WTC11 (cell line): Measurements from ENCODE around the gene LGR6. TPM values are rescaled to one million over a fixed set of nuclear protein-coding genes. Genes with fewer than 3 reads are reported as not detected.

Source experiments
- ATAC-seq: fragments of 200-7000 bp; cut with Tn5 transposase; 2 replicates; pipeline ENCODE4 v1.10.0; 2021; ENCODE audit warnings: mild to moderate bottlenecking, moderate library complexity
- CTCF ChIA-PET: fragments of 300-600 bp; sonication (Branson Sonifier 250); formaldehyde crosslinking; loops from one replicate; lab custom pipeline; 2021; ENCODE audit warnings: antibody characterized with exemption; lab: Charles Lee
- POLR2A ChIA-PET: fragments of 350-600 bp; sonication (Branson Sonifier 250); formaldehyde crosslinking; loops from one replicate; lab custom pipeline; 2021; ENCODE audit warnings: antibody characterized with exemption; lab: Charles Lee
- DNase-seq: peaks from one replicate; pipeline ENCODE4 v3.0.0; 2021; ENCODE audit warnings: low spot score
- H3K27ac Mint-ChIP-seq: 2 replicates; pipeline ENCODE4 v1.8.0; 2021; ENCODE audit warnings: mixed read lengths
- H3K27me3 Mint-ChIP-seq: 2 replicates; pipeline ENCODE4 v1.8.0; 2021; ENCODE audit warnings: low read depth, mild to moderate bottlenecking, moderate library complexity, mixed read lengths
- H3K36me3 Mint-ChIP-seq: 2 replicates; pipeline ENCODE4 v1.8.0; 2021; ENCODE audit warnings: mixed read lengths
- H3K4me1 Mint-ChIP-seq: 2 replicates; pipeline ENCODE4 v1.8.0; 2022; ENCODE audit warnings: mixed read lengths
- H3K4me3 Mint-ChIP-seq: 2 replicates; pipeline ENCODE4 v1.8.0; 2021; ENCODE audit warnings: mild to moderate bottlenecking, moderate library complexity, mixed read lengths
- H3K9me3 Mint-ChIP-seq: 2 replicates; pipeline ENCODE4 v1.8.0; 2021; ENCODE audit warnings: mixed read lengths
- AFF4 ChIP-seq: sonication (generic); formaldehyde crosslinking; IDR thresholded peaks from 2 replicates; pipeline ENCODE4 v1.8.1; 2023; ENCODE audit warnings: mild to moderate bottlenecking, missing genetic modification reagents, borderline replicate concordance
- CDX4 ChIP-seq: fragments of 250-450 bp; sonication (Bioruptor Pico); IDR thresholded peaks from 2 replicates; pipeline ENCODE4 v1.9.0; 2021; ENCODE audit warnings: moderate library complexity, mild to moderate bottlenecking, inconsistent platforms, borderline replicate concordance
- E2F5 ChIP-seq: sonication (generic); formaldehyde crosslinking; IDR thresholded peaks from 2 replicates; pipeline ENCODE4 v1.8.1; 2022; ENCODE audit warnings: mild to moderate bottlenecking, moderate library complexity, missing genetic modification reagents
- ELF4 ChIP-seq: sonication (generic); formaldehyde crosslinking; IDR thresholded peaks from 2 replicates; pipeline ENCODE4 v1.8.1; 2022; ENCODE audit warnings: low read depth, mild to moderate bottlenecking, moderate library complexity, missing genetic modification reagents
- FOXJ3 ChIP-seq: sonication (generic); formaldehyde crosslinking; IDR thresholded peaks from 2 replicates; pipeline ENCODE4 v1.9.0; 2021; ENCODE audit warnings: missing genetic modification reagents, mild to moderate bottlenecking, borderline replicate concordance
- FOXP1 ChIP-seq: sonication (generic); formaldehyde crosslinking; IDR thresholded peaks from 2 replicates; pipeline ENCODE4 v1.8.0; 2022; ENCODE audit warnings: missing genetic modification reagents, mild to moderate bottlenecking, moderate library complexity, borderline replicate concordance
- HMGA2 ChIP-seq: fragments of 250-450 bp; sonication (Bioruptor Pico); IDR thresholded peaks from 2 replicates; pipeline ENCODE4 v1.4.0; 2021; ENCODE audit warnings: mild to moderate bottlenecking, moderate library complexity
- NR1H2 ChIP-seq: sonication (generic); formaldehyde crosslinking; IDR thresholded peaks from 2 replicates; pipeline ENCODE4 v1.9.0; 2021; ENCODE audit warnings: mild to moderate bottlenecking, moderate library complexity, missing genetic modification reagents
- NR3C1 ChIP-seq: sonication (generic); formaldehyde crosslinking; conservative IDR thresholded peaks from 2 replicates; pipeline ENCODE4 v1.8.1; 2023; ENCODE audit warnings: low read depth, mild to moderate bottlenecking, missing genetic modification reagents
- OVOL2 ChIP-seq: fragments of 250-450 bp; sonication (Bioruptor Pico); IDR thresholded peaks from 2 replicates; pipeline ENCODE4 v1.9.0; 2021; ENCODE audit warnings: mild to moderate bottlenecking, borderline replicate concordance
- RELA ChIP-seq: sonication (generic); formaldehyde crosslinking; IDR thresholded peaks from 2 replicates; pipeline ENCODE4 v1.8.1; 2022; ENCODE audit warnings: missing genetic modification reagents, mild to moderate bottlenecking, borderline replicate concordance
- ZBTB43 ChIP-seq: sonication (generic); formaldehyde crosslinking; IDR thresholded peaks from 2 replicates; pipeline ENCODE4 v1.8.1; 2023; ENCODE audit warnings: mild to moderate bottlenecking, missing genetic modification reagents
- ZNF121 ChIP-seq: sonication (generic); formaldehyde crosslinking; IDR thresholded peaks from 2 replicates; pipeline ENCODE4 v1.8.0; 2023; ENCODE audit warnings: missing genetic modification reagents
- ZNF317 ChIP-seq: sonication (generic); formaldehyde crosslinking; IDR thresholded peaks from 2 replicates; pipeline ENCODE4 v1.8.1; 2023; ENCODE audit warnings: low read depth, mild to moderate bottlenecking, moderate library complexity, missing genetic modification reagents, borderline replicate concordance
- total RNA-seq: library from RNA; stranded (reverse); gene quantifications from 3 replicates; pipeline ENCODE4 v1.2.3, GENCODE V29; 2021
- TF ChIP-seq, protein P1 (sequence below): sonication (generic); formaldehyde crosslinking; IDR thresholded peaks from 2 replicates; pipeline ENCODE4 v1.8.0; 2022; ENCODE audit warnings: mild to moderate bottlenecking, missing genetic modification reagents
- TF ChIP-seq, protein P2 (sequence below): sonication (generic); formaldehyde crosslinking; IDR thresholded peaks from 2 replicates; pipeline ENCODE4 v1.8.1; 2022; ENCODE audit warnings: mild to moderate bottlenecking, missing genetic modification reagents, moderate library complexity, borderline replicate concordance
- TF ChIP-seq, protein P3 (sequence below): sonication (generic); formaldehyde crosslinking; IDR thresholded peaks from 2 replicates; pipeline ENCODE4 v1.8.0; 2022; ENCODE audit warnings: mild to moderate bottlenecking, missing genetic modification reagents

Gene LGR6
- total RNA-seq, 1 experiment from 2014 or later, result 1.1 TPM

DNA sequence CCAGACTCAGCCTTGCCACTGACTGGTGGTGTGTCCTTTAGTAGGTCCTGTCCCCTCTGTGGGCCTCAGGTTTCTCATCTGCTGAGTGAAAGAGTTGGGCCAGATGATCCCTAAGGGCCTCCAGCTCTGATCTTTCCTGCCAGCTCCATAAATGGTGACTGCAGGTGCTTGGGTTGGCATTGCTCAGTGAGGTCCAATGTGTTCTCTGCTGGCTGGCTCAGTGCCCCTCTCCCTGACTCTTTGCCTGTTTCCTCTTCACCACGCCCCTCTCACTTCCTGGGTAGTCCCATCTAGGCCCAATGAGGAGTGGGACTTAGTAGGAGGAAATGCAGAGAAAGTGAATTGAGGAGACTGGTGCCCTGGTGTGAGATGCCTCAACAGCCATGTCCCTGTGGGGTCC is 111.6 kb downstream of the LGR6 start:
- ATAC-seq, result no peak
- Mint-ChIP-seq H3K4me1 (no peaks in the 10 kb centered on the region), H3K9me3 (no peaks in the 10 kb centered on the region), H3K36me3 (no peaks in the 10 kb centered on the region), H3K4me3 (no peak overlapping the region), H3K27me3 (no peaks in the 10 kb centered on the region), H3K27ac (no peak overlapping the region)
- ChIA-PET POLR2A (no interaction called here), CTCF (interaction anchor here (1.0 kb wide), 2 partner anchors 31 to 115 kb away, joined by 3 to 4 read pairs; no protein-coding TSS in a partner anchor)
- TF ChIP-seq E2F5 (CRISPR knock-in tag) (no peak), AFF4 (CRISPR knock-in tag) (no peak), ELF4 (CRISPR knock-in tag) (no peak)
- TF ChIP-seq, protein P1, sequence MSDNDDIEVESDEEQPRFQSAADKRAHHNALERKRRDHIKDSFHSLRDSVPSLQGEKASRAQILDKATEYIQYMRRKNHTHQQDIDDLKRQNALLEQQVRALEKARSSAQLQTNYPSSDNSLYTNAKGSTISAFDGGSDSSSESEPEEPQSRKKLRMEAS, result no peak
- TF ChIP-seq, protein P2, sequence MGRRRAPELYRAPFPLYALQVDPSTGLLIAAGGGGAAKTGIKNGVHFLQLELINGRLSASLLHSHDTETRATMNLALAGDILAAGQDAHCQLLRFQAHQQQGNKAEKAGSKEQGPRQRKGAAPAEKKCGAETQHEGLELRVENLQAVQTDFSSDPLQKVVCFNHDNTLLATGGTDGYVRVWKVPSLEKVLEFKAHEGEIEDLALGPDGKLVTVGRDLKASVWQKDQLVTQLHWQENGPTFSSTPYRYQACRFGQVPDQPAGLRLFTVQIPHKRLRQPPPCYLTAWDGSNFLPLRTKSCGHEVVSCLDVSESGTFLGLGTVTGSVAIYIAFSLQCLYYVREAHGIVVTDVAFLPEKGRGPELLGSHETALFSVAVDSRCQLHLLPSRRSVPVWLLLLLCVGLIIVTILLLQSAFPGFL (CRISPR knock-in tag), result no peak
- DNase-seq, result no peak

DNA sequence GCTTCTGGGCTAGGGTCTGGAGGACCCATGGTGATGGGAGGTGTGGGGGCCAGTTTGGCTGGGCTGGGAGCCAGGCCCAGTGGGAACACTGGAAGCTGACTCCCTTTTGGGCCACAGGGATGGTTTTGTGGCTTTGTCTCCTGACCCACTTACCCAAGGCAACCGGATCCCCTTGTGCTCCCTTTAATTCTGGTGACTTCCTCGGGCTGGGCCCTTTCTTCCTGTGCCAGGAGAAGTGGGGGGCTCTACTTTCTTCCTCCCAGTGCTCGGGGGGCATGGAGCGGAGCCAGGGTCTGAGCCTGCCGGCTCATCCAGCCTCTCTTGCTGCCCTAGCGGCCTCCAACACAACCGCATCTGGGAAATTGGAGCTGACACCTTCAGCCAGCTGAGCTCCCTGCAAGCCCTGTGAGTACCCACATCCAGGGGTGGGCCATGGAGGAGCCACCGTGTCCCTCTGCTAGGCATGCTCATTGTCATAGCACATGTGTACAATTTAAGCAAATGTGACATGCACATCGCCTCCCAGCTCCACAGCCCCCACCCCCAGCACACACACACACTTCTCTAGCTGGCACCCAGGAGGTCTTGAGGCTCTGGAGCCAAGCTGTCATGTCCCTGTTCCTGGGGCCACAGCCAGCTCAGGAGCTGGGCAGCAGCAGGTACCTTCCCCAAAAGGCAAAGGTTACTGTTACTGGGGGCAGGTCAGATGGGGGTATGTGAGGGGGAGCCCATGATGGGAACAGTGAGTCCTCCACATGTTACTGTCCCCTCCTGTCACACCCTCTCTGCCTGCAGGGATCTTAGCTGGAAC is 113.1 kb downstream of the LGR6 start:
- ChIA-PET CTCF (interaction anchor here (0.6 to 2.6 kb wide), 9 partner anchors 9 to 351 kb away, joined by 3 to 10 read pairs (median 4); no protein-coding TSS in a partner anchor), POLR2A (no interaction called here)
- no peak overlapping the region for H3K4me3 Mint-ChIP-seq
- DNase-seq (no peak), ATAC-seq (no peak)
- H3K27me3 Mint-ChIP-seq, result no peaks in the 10 kb centered on the region
- H3K27ac Mint-ChIP-seq, result no peak overlapping the region
- no peaks in the 10 kb centered on the region for H3K9me3 Mint-ChIP-seq
- H3K36me3 Mint-ChIP-seq, result no peaks in the 10 kb centered on the region
- H3K4me1 Mint-ChIP-seq, result no peaks in the 10 kb centered on the region
- TF ChIP-seq RELA, result no peak
- no peak for TF ChIP-seq OVOL2 (CRISPR knock-in tag)
- TF ChIP-seq ZNF121 (CRISPR knock-in tag), result no peak
- TF ChIP-seq FOXJ3 (CRISPR knock-in tag), result no peak
- TF ChIP-seq, protein P3, sequence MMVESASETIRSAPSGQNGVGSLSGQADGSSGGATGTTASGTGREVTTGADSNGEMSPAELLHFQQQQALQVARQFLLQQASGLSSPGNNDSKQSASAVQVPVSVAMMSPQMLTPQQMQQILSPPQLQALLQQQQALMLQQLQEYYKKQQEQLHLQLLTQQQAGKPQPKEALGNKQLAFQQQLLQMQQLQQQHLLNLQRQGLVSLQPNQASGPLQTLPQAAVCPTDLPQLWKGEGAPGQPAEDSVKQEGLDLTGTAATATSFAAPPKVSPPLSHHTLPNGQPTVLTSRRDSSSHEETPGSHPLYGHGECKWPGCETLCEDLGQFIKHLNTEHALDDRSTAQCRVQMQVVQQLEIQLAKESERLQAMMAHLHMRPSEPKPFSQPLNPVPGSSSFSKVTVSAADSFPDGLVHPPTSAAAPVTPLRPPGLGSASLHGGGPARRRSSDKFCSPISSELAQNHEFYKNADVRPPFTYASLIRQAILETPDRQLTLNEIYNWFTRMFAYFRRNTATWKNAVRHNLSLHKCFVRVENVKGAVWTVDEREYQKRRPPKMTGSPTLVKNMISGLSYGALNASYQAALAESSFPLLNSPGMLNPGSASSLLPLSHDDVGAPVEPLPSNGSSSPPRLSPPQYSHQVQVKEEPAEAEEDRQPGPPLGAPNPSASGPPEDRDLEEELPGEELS (CRISPR knock-in tag), result no peak
- no peak for TF ChIP-seq NR1H2
- no peak for TF ChIP-seq CDX4 (CRISPR knock-in tag)
- no peak for TF ChIP-seq ZNF317
- no peak for TF ChIP-seq ZBTB43 (CRISPR knock-in tag)
- no peak for TF ChIP-seq AFF4 (CRISPR knock-in tag)
- TF ChIP-seq HMGA2 (CRISPR knock-in tag), result no peak
- no peak for TF ChIP-seq NR3C1
- no peak for TF ChIP-seq FOXP1 (CRISPR knock-in tag)
